K562 (cell line): ENCODE results near the gene TP53TG5. TPM values are rescaled to one million over a fixed set of nuclear protein-coding genes. Genes with fewer than 3 reads are reported as not detected.

ENCODE experiments used
- ATAC-seq: fragments of 200-7000 bp; cut with Tn5 transposase; 3 replicates; pipeline ENCODE4 v1.9.1; 2020; ENCODE audit warnings: moderate library complexity
- BruUV-seq: library from RNA; stranded (reverse); fragments of 400-500 nt; replicated peaks from 2 replicates; lab custom pipeline; 2021; lab: Mats Ljungman, UMichigan
- CTCF ChIA-PET: fragments of 300-600 bp; formaldehyde crosslinking; extraction: SDS; loops from one replicate; lab custom pipeline; 2021; ENCODE audit warnings: low intra/inter-chr PET ratio; lab: Yijun Ruan, JAX
- POLR2A ChIA-PET: fragments of 300-600, 350-650 bp; sonication (Branson Sonifier 250); formaldehyde crosslinking; extraction: SDS; loops from one replicate; lab custom pipeline; 2021; ENCODE audit warnings: antibody characterized with exemption, inconsistent platforms; lab: Yijun Ruan, JAX
- DNase-seq, 4 experiments: peaks; one replicate each; pipeline versions ENCODE4 v3.0.0 to v3.0.0-alpha.2; 2011 to 2018; ENCODE audit warnings: low spot score in 3 of 4, mixed read lengths in 3 of 4; ENCODE audit errors: extremely low read depth in 1 of 4
- FAIRE-seq: peaks from 2 replicates; lab custom pipeline; 2011; peaks lifted over from hg19 to GRCh38; lab: Jason Lieb, UNC
- H2AFZ ChIP-seq: 2 replicates; pipeline ENCODE4 v1.6.0; 2011; ENCODE audit warnings: low read depth, low read length, control low read depth, inconsistent platforms
- H3K27ac ChIP-seq: fragments of 200-600 bp; 3 replicates; pipeline ENCODE4 v1.8.0; 2011; ENCODE audit warnings: low read depth, mild to moderate bottlenecking, control low read depth, inconsistent platforms, low read length, moderate library complexity, mixed read lengths; ENCODE audit errors: extremely low read depth
- H3K27me3 ChIP-seq, 2 experiments: fragments of 300-600 bp in 1 of 2; 2 replicates in 1 of 2; 3 replicates in 1 of 2; pipeline versions ENCODE4 v1.6.0 to v1.8.0; 2011; ENCODE audit warnings: inconsistent platforms in 2 of 2, low read length in 2 of 2, mild to moderate bottlenecking in 1 of 2, mixed read lengths in 1 of 2, moderate library complexity in 1 of 2; ENCODE audit not compliant: control insufficient read depth in 2 of 2, insufficient read depth in 2 of 2
- H3K36me3 ChIP-seq: fragments of 300-600 bp; 3 replicates; pipeline ENCODE4 v1.8.0; 2011; ENCODE audit warnings: mild to moderate bottlenecking, low read length, inconsistent platforms; ENCODE audit not compliant: control insufficient read depth, insufficient read depth
- H3K4me1 ChIP-seq, 2 experiments: fragments of 200-600 bp in 1 of 2; replicated peaks in 1 of 2; 2 replicates in 1 of 2; 3 replicates in 1 of 2; pipeline versions ENCODE4 v1.5.1 to v1.8.0; 2011; ENCODE audit warnings: inconsistent platforms in 2 of 2, low read length in 2 of 2, mild to moderate bottlenecking in 1 of 2, mixed read lengths in 1 of 2, moderate library complexity in 1 of 2; ENCODE audit not compliant: control insufficient read depth in 2 of 2, insufficient read depth in 2 of 2
- H3K4me2 ChIP-seq: 2 replicates; pipeline ENCODE4 v1.6.1; 2011; ENCODE audit warnings: low read length, control low read depth, inconsistent platforms, mixed read lengths; ENCODE audit not compliant: insufficient read depth
- H3K4me3 ChIP-seq: fragments of 200-600 bp; sonication (generic), shearing (Covaris generic); 2 replicates; pipeline ENCODE4 v1.5.1; 2016; ENCODE audit warnings: control low read depth, inconsistent platforms
- H3K79me2 ChIP-seq: fragments of 200-600 bp; 3 replicates; pipeline ENCODE4 v1.8.0; 2011; ENCODE audit warnings: low read length, inconsistent platforms; ENCODE audit not compliant: control insufficient read depth, insufficient read depth
- H3K9ac ChIP-seq, 2 experiments: 2 replicates each; pipeline versions ENCODE4 v1.6.0 to v1.6.1; 2011; ENCODE audit warnings: low read depth in 2 of 2, low read length in 2 of 2, control low read depth in 1 of 2, inconsistent platforms in 1 of 2, mild to moderate bottlenecking in 1 of 2, mixed read lengths in 1 of 2; ENCODE audit not compliant: insufficient read depth in 1 of 2
- H3K9me1 ChIP-seq: one replicate; pipeline ENCODE4 v1.6.0; 2011; ENCODE audit warnings: inconsistent platforms, mild to moderate bottlenecking, low read length, moderate library complexity; ENCODE audit not compliant: control insufficient read depth, insufficient read depth
- H3K9me3 ChIP-seq: replicated peaks from 2 replicates; pipeline ENCODE4 v1.5.1; 2011; ENCODE audit warnings: low read depth, low read length, inconsistent platforms; ENCODE audit not compliant: control insufficient read depth, insufficient read depth
- H4K20me1 ChIP-seq: replicated peaks from 2 replicates; pipeline ENCODE4 v1.6.1; 2011; ENCODE audit warnings: low read length, inconsistent platforms, mixed read lengths; ENCODE audit not compliant: control insufficient read depth, insufficient read depth
- CHD1 ChIP-seq: fragments of 200-600 bp; sonication (generic); IDR thresholded peaks from one replicate; pipeline ENCODE4 v1.6.1; 2012; ENCODE audit warnings: mild to moderate bottlenecking, moderate library complexity, low read length, inconsistent platforms
- ELF2 ChIP-seq: fragments of 250-450 bp; sonication (Bioruptor Pico); IDR thresholded peaks from 2 replicates; pipeline ENCODE4 v1.5.0; 2021; ENCODE audit warnings: mild to moderate bottlenecking
- ETV5 ChIP-seq: sonication (generic); formaldehyde crosslinking; IDR thresholded peaks from 2 replicates; pipeline ENCODE4 v1.4.0; 2020; ENCODE audit warnings: low read depth, mild to moderate bottlenecking, missing genetic modification reagents
- EZH2 ChIP-seq: IDR thresholded peaks from 2 replicates; pipeline ENCODE4 v1.6.1; 2012; ENCODE audit warnings: low read depth, mild to moderate bottlenecking, inconsistent platforms, low read length, borderline replicate concordance
- GATAD2B ChIP-seq: fragments of 450-650 bp; IDR thresholded peaks from 2 replicates; pipeline ENCODE4 v1.6.1; 2017; ENCODE audit warnings: mild to moderate bottlenecking, borderline replicate concordance
- JUND ChIP-seq, 2 experiments: IDR thresholded peaks; 2 replicates in 1 of 2; 3 replicates in 1 of 2; pipeline ENCODE4 v1.6.1; 2011; ENCODE audit warnings: borderline replicate concordance in 2 of 2, low read depth in 2 of 2, low read length in 2 of 2, improper control_type of control experiment in 1 of 2, missing biosample characterization in 1 of 2, missing genetic modification characterization in 1 of 2, missing genetic modification reagents in 1 of 2
- MAFF ChIP-seq: IDR thresholded peaks from 2 replicates; pipeline ENCODE4 v1.6.1; 2012; ENCODE audit warnings: low read length, improper control_type of control experiment
- NCOR1 ChIP-seq: fragments of 450-650 bp; IDR thresholded peaks from 2 replicates; pipeline ENCODE4 v1.6.1; 2016; ENCODE audit warnings: mild to moderate bottlenecking, moderate library complexity
- RREB1 ChIP-seq: fragments of 250-450 bp; sonication (Bioruptor Pico); IDR thresholded peaks from 2 replicates; pipeline ENCODE4 v1.4.0; 2020
- SOX6 ChIP-seq: fragments of 450-650 bp; IDR thresholded peaks from 2 replicates; pipeline ENCODE4 v1.6.1; 2014; ENCODE audit warnings: mild to moderate bottlenecking
- ZFP30 ChIP-seq: fragments of 250-450 bp; sonication (Bioruptor Pico); IDR thresholded peaks from 2 replicates; pipeline ENCODE4 v1.8.0; 2022; ENCODE audit warnings: moderate library complexity, mild to moderate bottlenecking, inconsistent platforms, borderline replicate concordance
- ZFP36 ChIP-seq: fragments of 150-350 bp; IDR thresholded peaks from 2 replicates; pipeline ENCODE4 v1.6.1; 2018; ENCODE audit warnings: low read length, low read depth; ENCODE audit not compliant: partially characterized antibody
- ZNF316 ChIP-seq: fragments of 450-650 bp; IDR thresholded peaks from 2 replicates; pipeline ENCODE4 v1.6.1; 2016
- ZNF696 ChIP-seq: fragments of 250-450 bp; sonication (Bioruptor Pico); conservative IDR thresholded peaks from 2 replicates; pipeline ENCODE4 v1.4.0; 2020; ENCODE audit warnings: mild to moderate bottlenecking, moderate library complexity
- ZNF766 ChIP-seq: fragments of 200-800 bp; sonication (Bioruptor generic); conservative IDR thresholded peaks from 2 replicates; pipeline ENCODE4 v1.6.1; 2016; ENCODE audit warnings: missing genetic modification characterization, missing compliant biosample characterization
- WGBS: fragments of 100-300 bp; shearing (Covaris generic); methylation state at CpG from one replicate; pipeline ENCODE4 v1.1.6; 2016; ENCODE audit warnings: low coverage, mixed read lengths; ENCODE audit not compliant: insufficient coverage; ENCODE audit errors: missing lambda C conversion rate; 5-methylcytosine and 5-hydroxymethylcytosine counted together
- in situ Hi-C: fragments of 300-500 bp; cut with MboI; formaldehyde crosslinking; loops from 4 replicates; pipeline ENCODE4 v1.15.0; 2018; ENCODE audit warnings: inconsistent platforms, mixed read lengths
- intact Hi-C: fragments of 100-400 bp; cut with micrococcal nuclease; formaldehyde crosslinking; loops from 2 replicates; pipeline ENCODE4 v1.14.2; 2022
- polyA plus RNA-seq, 8 experiments: library from polyadenylated mRNA; depleted of rRNA in 4 of 8; stranded (reverse) in 5 of 8; unstranded in 3 of 8; fragments of >200 nt; fragmentation: Nextera tagmentation in 2 of 8; fragmentation: Illumina TruSeq in 1 of 8; extraction: Ambion mirVana in 2 of 8; extraction: Trizol in 1 of 8; gene quantifications; 2 replicates each; pipeline versions ENCODE4 v1.2.1 to v1.2.3, GENCODE V29; 2011 to 2014; ENCODE audit warnings: inconsistent platforms in 1 of 8, missing spikeins in 1 of 8
- total RNA-seq, 7 experiments: library from RNA; depleted of rRNA in 6 of 7; stranded (reverse); fragments of >200 nt in 6 of 7; fragmentation: Illumina TruSeq in 2 of 7; extraction: Trizol in 2 of 7; gene quantifications; 2 replicates each; pipeline versions ENCODE4 v1.2.1 to v1.2.3, GENCODE V29; 2011 to 2021; ENCODE audit warnings: low replicate concordance in 1 of 7
- TF ChIP-seq, protein P1 (sequence below): fragments of 450-650 bp; IDR thresholded peaks from 2 replicates; pipeline ENCODE4 v1.6.1; 2016; ENCODE audit warnings: missing biosample characterization, missing genetic modification characterization

Gene TP53TG5
- total and polyA plus RNA-seq, 9 of the 15 experiments (the other 6 are each of a cell fraction or from before 2014, with no cell fraction given) = 0.04 to 0.05 (median 0.04) TPM; not detected in 6

DNA sequence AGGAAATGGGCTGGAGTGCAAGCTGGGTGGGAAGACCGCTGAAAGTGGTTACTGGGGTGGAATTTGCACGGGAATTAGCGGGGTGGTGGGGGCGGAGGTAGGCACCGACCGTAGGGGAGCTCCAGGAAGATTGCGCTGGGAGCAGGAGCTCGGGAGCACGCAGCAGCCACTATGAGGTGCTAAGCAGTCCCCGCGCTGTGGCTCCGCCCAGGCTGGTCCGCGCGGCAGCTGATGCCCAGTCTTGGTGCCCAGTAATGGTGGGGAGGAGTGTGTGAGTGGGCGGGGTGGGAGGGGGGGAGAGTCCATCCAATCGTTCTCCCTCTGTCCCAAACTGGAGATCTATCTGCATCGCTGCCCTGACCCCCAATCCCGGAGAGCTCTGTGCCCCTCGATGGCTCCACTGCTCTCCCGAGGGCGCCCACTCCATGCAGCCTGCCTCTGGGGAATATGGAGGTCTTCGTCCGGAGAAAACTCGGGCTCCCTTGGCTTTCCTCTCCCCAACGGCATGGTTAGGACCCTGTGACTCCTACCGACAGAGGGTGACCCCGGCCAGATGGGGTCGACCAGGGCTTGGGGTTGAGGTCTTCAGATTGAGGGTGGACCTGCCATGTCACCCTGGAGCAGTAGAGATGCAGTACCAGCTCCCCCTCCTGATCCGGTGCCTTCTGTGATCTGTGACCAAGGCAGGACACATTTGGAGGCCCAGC lies 5.3 kb downstream of the TP53TG5 start:
- H2AFZ ChIP-seq = peak overlapping the region; percentile 94
- DNase-seq (no peak), FAIRE-seq (no peak), ATAC-seq (no peak)
- in situ Hi-C loops (loop anchor here (5.0 kb wide), 1 partner anchor 65 kb away; no protein-coding TSS in a partner anchor), intact Hi-C loops (loop anchor here (1.0 to 5.0 kb wide), 2 partner anchors 49 to 400 kb away; no protein-coding TSS in a partner anchor)
- 89% methylated on average over 24 of the region's 30 CpGs for WGBS
- H3K79me2 ChIP-seq = no peaks in the 10 kb centered on the region
- H3K9me3 ChIP-seq = no peaks in the 10 kb centered on the region
- H3K9me1 ChIP-seq = no peaks in the 10 kb centered on the region
- CTCF ChIA-PET = interaction anchor here (0.6 to 2.3 kb wide), 5 partner anchors 50 to 505 kb away, joined by 3 to 17 read pairs (median 8); no protein-coding TSS in a partner anchor
- peak overlapping the region; percentile 90 for H3K4me2 ChIP-seq
- H3K36me3 ChIP-seq = peaks cover 9% of the 10 kb centered on the region; the same call in 2 of the 3 replicates
- POLR2A ChIA-PET = interaction anchor here (1.1 to 3.6 kb wide), 6 partner anchors 9 to 57 kb away, joined by 3 to 38 read pairs (median 8); partner anchors contain the start of genes SDC4 and SYS1
- peak overlapping the region; percentile 61 to 90 for H3K9ac ChIP-seq
- peaks cover 7 to 15% of the 10 kb centered on the region in 2 experiments; a peak in 4 of 5 replicates for H3K4me1 ChIP-seq
- H3K27me3 ChIP-seq = no peaks in the 10 kb centered on the region
- peak overlapping the region; percentile 74 for H3K27ac ChIP-seq
- H4K20me1 ChIP-seq = no peaks in the 10 kb centered on the region
- no peak overlapping the region for H3K4me3 ChIP-seq
- no TSS peak for BruUV-seq
- TF ChIP-seq ZNF766 (CRISPR knock-in tag) (no peak), ETV5 (CRISPR knock-in tag) (no peak), RREB1 (CRISPR knock-in tag) (no peak), GATAD2B (no peak), NCOR1 (no peak), ZFP36 (no peak), ELF2 (CRISPR knock-in tag) (no peak), ZFP30 (CRISPR knock-in tag) (no peak), ZNF696 (no peak), EZH2 (no peak), MAFF (no peak), CHD1 (no peak), SOX6 (no peak), ZNF316 (no peak), JUND (IDR thresholded peaks at IDR 0.05; ENCODE audit: borderline replicate concordance, low read depth, low read length) (no peak), JUND (tag; IDR thresholded peaks at IDR 0.05; ENCODE audit: borderline replicate concordance, low read depth, low read length) (no peak)
- TF ChIP-seq, protein P1, sequence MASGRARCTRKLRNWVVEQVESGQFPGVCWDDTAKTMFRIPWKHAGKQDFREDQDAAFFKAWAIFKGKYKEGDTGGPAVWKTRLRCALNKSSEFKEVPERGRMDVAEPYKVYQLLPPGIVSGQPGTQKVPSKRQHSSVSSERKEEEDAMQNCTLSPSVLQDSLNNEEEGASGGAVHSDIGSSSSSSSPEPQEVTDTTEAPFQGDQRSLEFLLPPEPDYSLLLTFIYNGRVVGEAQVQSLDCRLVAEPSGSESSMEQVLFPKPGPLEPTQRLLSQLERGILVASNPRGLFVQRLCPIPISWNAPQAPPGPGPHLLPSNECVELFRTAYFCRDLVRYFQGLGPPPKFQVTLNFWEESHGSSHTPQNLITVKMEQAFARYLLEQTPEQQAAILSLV (tag) = no peak
